Measurements from ENCODE around the gene VARS1.
"Not testable (repeated sequence)": the region's sequence is repeated elsewhere in the genome, so short reads cannot be mapped to it uniquely, and the experiment has no call there.

VARS1 gene

DNA sequence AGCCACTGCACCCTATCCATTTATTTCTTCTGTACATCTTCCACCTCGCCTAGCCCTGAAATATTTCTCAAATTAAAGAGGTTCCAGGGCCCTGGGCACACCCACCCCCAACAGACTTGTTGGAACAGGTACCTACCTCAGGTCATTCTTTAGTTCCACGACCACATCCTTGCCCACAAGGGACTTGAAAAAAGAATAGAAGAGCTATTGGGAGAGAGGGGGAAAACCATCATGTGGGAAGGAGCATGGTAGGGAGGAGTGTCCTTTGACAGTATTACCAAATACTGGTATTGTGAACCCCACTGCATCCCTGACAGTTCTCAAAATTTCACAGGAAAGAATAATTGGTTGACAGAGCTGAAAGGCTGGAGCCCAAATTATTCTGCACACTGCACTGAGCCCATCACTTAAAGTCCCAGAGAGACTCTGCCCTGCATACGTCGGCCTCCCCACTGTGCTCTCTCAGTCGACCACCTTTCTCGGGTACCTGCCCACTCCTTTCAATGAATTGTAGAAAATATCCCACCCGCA, 10.5 kb upstream of the VARS1 start:
- Histone ChIP-seq H3K27ac (ENCODE audit: low read length) (peak overlapping the region; percentile 97), H3K9me3 (ENCODE audit: control insufficient read depth in 1 of 2, low read length in 2 of 2) (no peaks in the 10 kb centered on the region)

GRCh38 chr6:31801031-31801927, 5.7 kb upstream of the VARS1 start:
- H3K27ac ChIP-seq (ENCODE audit: low read length); H3K4me3 ChIP-seq (ENCODE audit: low read depth in 1 of 2, low read length in 2 of 2); H3K36me3 ChIP-seq (ENCODE audit: control insufficient read depth in 1 of 2, insufficient read depth in 2 of 2, low read length in 2 of 2); H3K27me3 ChIP-seq (ENCODE audit: low read depth, low read length); H3K4me1 ChIP-seq (ENCODE audit: control insufficient read depth in 1 of 2, insufficient read depth in 2 of 2, low read length in 2 of 2); H3K9me3 ChIP-seq (ENCODE audit: control insufficient read depth in 1 of 2, low read length in 2 of 2): not testable (repeated sequence)

More for the DNA sequence above, 10.5 kb upstream of the VARS1 start:
- Histone ChIP-seq H3K27me3 (ENCODE audit: low read depth, low read length) (no peaks in the 10 kb centered on the region), H3K4me3 (ENCODE audit: low read depth in 1 of 2, low read length in 2 of 2) (peak overlapping the region; percentile 59 to 90), H3K4me1 (ENCODE audit: control insufficient read depth in 1 of 2, insufficient read depth in 2 of 2, low read length in 2 of 2) (peaks cover 8 to 12% of the 10 kb centered on the region in 2 donors), H3K36me3 (ENCODE audit: control insufficient read depth in 1 of 2, insufficient read depth in 2 of 2, low read length in 2 of 2) (peaks cover 0 to 3% of the 10 kb centered on the region in 2 donors)

- H3K9me3 ChIP-seq (ENCODE audit: control insufficient read depth in 1 of 2, low read length in 2 of 2), result no peaks in the 10 kb centered on the region
- H3K27me3 ChIP-seq (ENCODE audit: low read depth, low read length), result no peaks in the 10 kb centered on the region
- peaks cover 0 to 5% of the 10 kb centered on the region in 2 donors for H3K4me1 ChIP-seq (ENCODE audit: control insufficient read depth in 1 of 2, insufficient read depth in 2 of 2, low read length in 2 of 2)
- H3K27ac ChIP-seq (ENCODE audit: low read length), result no peak overlapping the region
- H3K4me3 ChIP-seq (ENCODE audit: low read depth in 1 of 2, low read length in 2 of 2), result no peak overlapping the region
- peaks cover 0 to 7% of the 10 kb centered on the region in 2 donors for H3K36me3 ChIP-seq (ENCODE audit: control insufficient read depth in 1 of 2, insufficient read depth in 2 of 2, low read length in 2 of 2)
Observed at GRCh38 chr6:31799781-31800180, 4.2 kb upstream of the VARS1 start.

GRCh38 chr6:31797588-31797987, 2.0 kb upstream of the VARS1 start:
- peaks cover 0 to 10% of the 10 kb centered on the region in 2 donors for H3K4me1 ChIP-seq (ENCODE audit: control insufficient read depth in 1 of 2, insufficient read depth in 2 of 2, low read length in 2 of 2)
- H3K9me3 ChIP-seq (ENCODE audit: control insufficient read depth in 1 of 2, low read length in 2 of 2), result no peaks in the 10 kb centered on the region
- H3K27me3 ChIP-seq (ENCODE audit: low read depth, low read length), result no peaks in the 10 kb centered on the region
- no peak overlapping the region for H3K4me3 ChIP-seq (ENCODE audit: low read depth in 1 of 2, low read length in 2 of 2)
- peaks cover 0 to 8% of the 10 kb centered on the region in 2 donors for H3K36me3 ChIP-seq (ENCODE audit: control insufficient read depth in 1 of 2, insufficient read depth in 2 of 2, low read length in 2 of 2)
- no peak overlapping the region for H3K27ac ChIP-seq (ENCODE audit: low read length)

DNA sequence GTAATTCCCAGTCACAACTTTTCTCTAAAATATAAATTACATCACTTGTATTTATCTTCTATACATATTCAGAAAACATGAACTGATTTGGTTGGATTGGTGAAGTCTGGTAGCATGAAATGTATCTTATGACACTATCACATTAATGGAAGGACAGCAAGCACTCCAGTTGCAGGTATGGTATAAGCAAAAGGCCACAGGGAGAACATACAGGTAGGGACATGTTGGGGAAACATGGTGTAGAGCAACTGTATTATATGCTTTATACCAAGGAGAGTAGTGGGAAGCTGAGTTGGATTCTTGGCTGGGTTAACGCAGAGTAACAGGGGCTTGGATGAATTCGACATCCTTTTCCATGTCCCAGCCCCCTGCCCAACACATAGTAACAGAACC, 1.4 kb upstream of the VARS1 start:
- H3K4me1 ChIP-seq (ENCODE audit: control insufficient read depth in 1 of 2, insufficient read depth in 2 of 2, low read length in 2 of 2), result peaks cover 0 to 10% of the 10 kb centered on the region in 2 donors
- H3K36me3 ChIP-seq (ENCODE audit: control insufficient read depth in 1 of 2, insufficient read depth in 2 of 2, low read length in 2 of 2), result peaks cover 4 to 14% of the 10 kb centered on the region in 2 donors
- no peaks in the 10 kb centered on the region for H3K27me3 ChIP-seq (ENCODE audit: low read depth, low read length)

GRCh38 chr6:31794866-31795615, 511 bp downstream of the VARS1 start:
- H3K36me3 ChIP-seq (ENCODE audit: control insufficient read depth in 1 of 2, insufficient read depth in 2 of 2, low read length in 2 of 2), result peaks cover 4 to 20% of the 10 kb centered on the region in 2 donors
- H3K4me3 ChIP-seq (ENCODE audit: low read depth in 1 of 2, low read length in 2 of 2), result peak overlapping the region; percentile 68 to 94
- H3K27me3 ChIP-seq (ENCODE audit: low read depth, low read length), result no peaks in the 10 kb centered on the region
- peak overlapping the region; percentile 97 for H3K27ac ChIP-seq (ENCODE audit: low read length)
- H3K4me1 ChIP-seq (ENCODE audit: control insufficient read depth in 1 of 2, insufficient read depth in 2 of 2, low read length in 2 of 2), result peaks cover 0 to 10% of the 10 kb centered on the region in 2 donors
- no peaks in the 10 kb centered on the region for H3K9me3 ChIP-seq (ENCODE audit: control insufficient read depth in 1 of 2, low read length in 2 of 2)

More for the DNA sequence above, 1.4 kb upstream of the VARS1 start:
- H3K9me3 ChIP-seq (ENCODE audit: control insufficient read depth in 1 of 2, low read length in 2 of 2), result no peaks in the 10 kb centered on the region
- no peak overlapping the region for H3K27ac ChIP-seq (ENCODE audit: low read length)
- no peak overlapping the region for H3K4me3 ChIP-seq (ENCODE audit: low read depth in 1 of 2, low read length in 2 of 2)

DNA sequence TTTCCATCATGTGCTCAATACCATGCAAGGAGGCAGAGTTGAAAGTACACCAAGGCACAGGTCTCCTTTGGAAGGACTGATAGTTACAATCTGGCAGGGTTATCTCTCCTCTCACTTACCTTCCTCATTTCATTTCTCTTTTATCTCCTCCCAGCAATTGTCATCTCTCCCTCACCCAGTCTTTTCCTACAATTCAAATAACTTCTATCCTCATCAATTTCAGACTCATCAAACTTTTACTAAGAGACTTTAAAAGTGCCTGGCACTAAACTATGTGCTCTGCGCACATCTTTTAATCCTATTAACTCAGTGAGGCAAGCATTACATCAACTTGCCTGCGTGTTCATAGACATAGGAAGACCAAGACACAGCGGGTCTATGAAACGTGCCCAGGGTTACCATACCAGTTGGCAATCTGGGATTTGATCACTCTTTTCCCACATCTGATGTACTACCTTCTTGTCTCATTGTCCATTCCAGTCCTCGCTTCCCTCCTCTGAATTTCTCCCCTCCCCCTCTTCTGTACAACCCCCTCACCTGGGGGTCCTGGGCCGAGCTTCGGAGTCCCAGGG, 1.2 kb downstream of the VARS1 start:
- H3K27ac ChIP-seq (ENCODE audit: low read length), result peak overlapping the region; percentile 97
- H3K27me3 ChIP-seq (ENCODE audit: low read depth, low read length), result no peaks in the 10 kb centered on the region
- peaks cover 0 to 10% of the 10 kb centered on the region in 2 donors for H3K4me1 ChIP-seq (ENCODE audit: control insufficient read depth in 1 of 2, insufficient read depth in 2 of 2, low read length in 2 of 2)
- peaks cover 5 to 23% of the 10 kb centered on the region in 2 donors for H3K36me3 ChIP-seq (ENCODE audit: control insufficient read depth in 1 of 2, insufficient read depth in 2 of 2, low read length in 2 of 2)
- H3K4me3 ChIP-seq (ENCODE audit: low read depth in 1 of 2, low read length in 2 of 2), result peak overlapping the region; percentile 68 to 94
- H3K9me3 ChIP-seq (ENCODE audit: control insufficient read depth in 1 of 2, low read length in 2 of 2), result no peaks in the 10 kb centered on the region

GRCh38 chr6:31793927-31794245, 1.7 kb downstream of the VARS1 start:
- Histone ChIP-seq H3K27ac (ENCODE audit: low read length) (peak overlapping the region; percentile 97), H3K36me3 (ENCODE audit: control insufficient read depth in 1 of 2, insufficient read depth in 2 of 2, low read length in 2 of 2) (peaks cover 7 to 25% of the 10 kb centered on the region in 2 donors)
- H3K27me3 ChIP-seq (ENCODE audit: low read depth, low read length); H3K4me1 ChIP-seq (ENCODE audit: control insufficient read depth in 1 of 2, insufficient read depth in 2 of 2, low read length in 2 of 2); H3K4me3 ChIP-seq (ENCODE audit: low read depth in 1 of 2, low read length in 2 of 2); H3K9me3 ChIP-seq (ENCODE audit: control insufficient read depth in 1 of 2, low read length in 2 of 2): not testable (repeated sequence)

DNA sequence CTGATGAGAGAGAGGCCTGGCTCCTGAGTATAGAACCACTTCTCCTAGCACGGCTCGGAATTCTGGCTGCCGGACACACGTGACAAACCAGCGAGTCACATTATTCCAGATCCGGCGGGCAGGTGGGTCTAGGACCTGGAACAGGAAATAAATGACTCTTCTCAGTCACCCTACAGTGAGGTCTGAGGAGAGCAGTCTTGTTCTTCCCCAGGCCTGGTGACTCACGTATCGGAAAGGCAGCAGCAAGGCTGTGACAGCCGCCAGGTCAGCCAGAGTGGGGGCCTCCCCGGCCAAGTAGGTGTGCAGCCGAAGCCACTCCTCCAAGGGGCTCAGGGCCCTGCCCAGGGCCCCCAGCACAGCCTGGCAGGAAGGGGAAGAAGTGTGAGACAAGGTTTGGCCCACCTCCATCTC, 2.8 kb downstream of the VARS1 start:
- Histone ChIP-seq H3K27ac (ENCODE audit: low read length) (no peak overlapping the region), H3K9me3 (ENCODE audit: control insufficient read depth in 1 of 2, low read length in 2 of 2) (no peaks in the 10 kb centered on the region), H3K4me3 (ENCODE audit: low read depth in 1 of 2, low read length in 2 of 2) (no peak overlapping the region), H3K27me3 (ENCODE audit: low read depth, low read length) (no peaks in the 10 kb centered on the region), H3K36me3 (ENCODE audit: control insufficient read depth in 1 of 2, insufficient read depth in 2 of 2, low read length in 2 of 2) (peaks cover 7 to 30% of the 10 kb centered on the region in 2 donors), H3K4me1 (ENCODE audit: control insufficient read depth in 1 of 2, insufficient read depth in 2 of 2, low read length in 2 of 2) (peaks cover 0 to 10% of the 10 kb centered on the region in 2 donors)

GRCh38 chr6:31792090-31792374, 3.5 kb downstream of the VARS1 start:
- H3K36me3 ChIP-seq (ENCODE audit: control insufficient read depth in 1 of 2, insufficient read depth in 2 of 2, low read length in 2 of 2), result peaks cover 7 to 30% of the 10 kb centered on the region in 2 donors
- H3K4me1 ChIP-seq (ENCODE audit: control insufficient read depth in 1 of 2, insufficient read depth in 2 of 2, low read length in 2 of 2), result peaks cover 0 to 10% of the 10 kb centered on the region in 2 donors
- no peak overlapping the region for H3K27ac ChIP-seq (ENCODE audit: low read length)
- no peak overlapping the region for H3K4me3 ChIP-seq (ENCODE audit: low read depth in 1 of 2, low read length in 2 of 2)
- no peaks in the 10 kb centered on the region for H3K27me3 ChIP-seq (ENCODE audit: low read depth, low read length)
- H3K9me3 ChIP-seq (ENCODE audit: control insufficient read depth in 1 of 2, low read length in 2 of 2), result no peaks in the 10 kb centered on the region

All from muscle layer of duodenum (tissue), 2 donors.